ENCODE data around the gene RAB39B.

DNA sequence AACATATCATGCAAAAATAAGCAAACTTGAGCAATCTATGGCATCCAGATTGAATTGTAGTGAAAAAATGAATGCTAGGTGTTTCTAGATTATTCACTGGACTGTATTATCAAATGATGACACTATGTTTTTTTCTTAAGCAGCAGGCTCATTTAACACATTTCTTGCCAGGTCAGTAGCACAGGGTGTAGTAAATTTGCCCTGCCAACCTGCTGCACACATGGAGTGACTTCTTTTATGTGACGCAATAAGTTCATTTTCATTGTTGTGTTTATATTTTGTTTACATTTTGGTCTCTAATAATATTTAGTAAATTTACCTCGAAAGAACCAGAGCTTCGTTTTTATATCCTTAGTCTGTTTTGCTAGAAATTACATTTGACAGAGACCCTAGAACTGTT lies 38.5 kb downstream of the RAB39B start:
- TF ChIP-seq, protein P1, sequence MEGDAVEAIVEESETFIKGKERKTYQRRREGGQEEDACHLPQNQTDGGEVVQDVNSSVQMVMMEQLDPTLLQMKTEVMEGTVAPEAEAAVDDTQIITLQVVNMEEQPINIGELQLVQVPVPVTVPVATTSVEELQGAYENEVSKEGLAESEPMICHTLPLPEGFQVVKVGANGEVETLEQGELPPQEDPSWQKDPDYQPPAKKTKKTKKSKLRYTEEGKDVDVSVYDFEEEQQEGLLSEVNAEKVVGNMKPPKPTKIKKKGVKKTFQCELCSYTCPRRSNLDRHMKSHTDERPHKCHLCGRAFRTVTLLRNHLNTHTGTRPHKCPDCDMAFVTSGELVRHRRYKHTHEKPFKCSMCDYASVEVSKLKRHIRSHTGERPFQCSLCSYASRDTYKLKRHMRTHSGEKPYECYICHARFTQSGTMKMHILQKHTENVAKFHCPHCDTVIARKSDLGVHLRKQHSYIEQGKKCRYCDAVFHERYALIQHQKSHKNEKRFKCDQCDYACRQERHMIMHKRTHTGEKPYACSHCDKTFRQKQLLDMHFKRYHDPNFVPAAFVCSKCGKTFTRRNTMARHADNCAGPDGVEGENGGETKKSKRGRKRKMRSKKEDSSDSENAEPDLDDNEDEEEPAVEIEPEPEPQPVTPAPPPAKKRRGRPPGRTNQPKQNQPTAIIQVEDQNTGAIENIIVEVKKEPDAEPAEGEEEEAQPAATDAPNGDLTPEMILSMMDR (conservative IDR thresholded peaks at IDR 0.05; ENCODE audit: low read length): no peak
- no peak for TF ChIP-seq EZH2phosphoT487 (IDR thresholded peaks at IDR 0.05; ENCODE audit: borderline replicate concordance, low read depth, low read length)

Data from OCI-LY7 (cell line).